Transverse colon (tissue), 4 donors: ENCODE measurements around the gene TTBK1.

Experiments
- EP300 ChIP-seq: sonication (generic); formaldehyde crosslinking; IDR thresholded peaks from one replicate; pipeline ENCODE4 v1.6.1; 2017; ENCODE audit warnings: antibody characterized with exemption, low read depth
- POLR2A ChIP-seq: fragments of 450-650 bp; IDR thresholded peaks from one replicate; pipeline ENCODE4 v1.6.1; 2016; ENCODE audit warnings: antibody characterized with exemption, mild to moderate bottlenecking, moderate library complexity
- POLR2AphosphoS5 ChIP-seq, 3 donors: sonication (generic); formaldehyde crosslinking; IDR thresholded peaks; one replicate each; pipeline ENCODE4 v1.6.1; 2016; ENCODE audit warnings: antibody characterized with exemption in 3 of 3
- TF ChIP-seq, protein P1 (sequence below), 5 experiments: fragments of 200-600 bp in 3 of 5; fragments of 450-650 bp in 2 of 5; sonication (generic) in 3 of 5; IDR thresholded peaks; 1 replicate in 2 of 5; 2 replicates in 3 of 5; pipeline ENCODE4 v1.5.1; 2016 to 2017; ENCODE audit warnings: antibody characterized with exemption in 5 of 5, inconsistent platforms in 3 of 5, mild to moderate bottlenecking in 2 of 5, moderate library complexity in 1 of 5

DNA sequence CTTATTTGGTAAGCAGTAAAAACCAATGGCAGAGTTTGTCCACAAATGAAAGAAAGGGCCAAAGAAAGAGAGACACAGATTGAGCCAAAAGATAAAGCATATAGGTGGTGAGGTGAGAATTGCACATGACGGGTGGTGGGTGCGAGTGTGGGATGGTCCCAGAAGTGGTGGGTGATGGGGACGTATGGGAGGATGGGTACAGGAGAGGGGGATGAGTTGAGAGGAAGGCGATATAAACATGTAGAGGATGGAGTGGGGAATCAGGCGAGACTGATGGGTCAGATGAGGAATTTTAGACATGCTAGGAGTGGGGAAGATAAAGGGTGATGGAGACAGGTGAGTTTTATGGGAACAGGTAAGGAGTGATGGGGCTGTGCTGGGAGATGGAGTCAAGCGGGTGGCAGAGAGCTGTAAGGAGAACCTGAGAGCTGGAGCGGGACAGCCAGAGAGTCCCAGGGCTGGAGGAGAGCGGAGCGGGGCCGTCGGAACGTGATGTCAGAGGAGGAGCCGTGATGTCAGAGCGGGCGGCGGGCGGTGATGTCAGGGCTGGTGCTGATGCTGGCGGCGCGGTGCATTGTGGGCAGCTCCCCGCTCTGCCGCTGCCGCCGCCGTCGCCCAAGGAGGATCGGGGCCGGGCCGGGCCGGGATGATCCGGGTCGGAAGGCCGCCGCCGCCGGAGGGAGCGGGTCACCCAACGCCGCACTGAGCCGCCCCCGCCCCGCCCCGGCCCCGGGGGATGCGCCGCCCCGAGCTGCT is at the start of gene TTBK1:
- TF ChIP-seq, protein P1, sequence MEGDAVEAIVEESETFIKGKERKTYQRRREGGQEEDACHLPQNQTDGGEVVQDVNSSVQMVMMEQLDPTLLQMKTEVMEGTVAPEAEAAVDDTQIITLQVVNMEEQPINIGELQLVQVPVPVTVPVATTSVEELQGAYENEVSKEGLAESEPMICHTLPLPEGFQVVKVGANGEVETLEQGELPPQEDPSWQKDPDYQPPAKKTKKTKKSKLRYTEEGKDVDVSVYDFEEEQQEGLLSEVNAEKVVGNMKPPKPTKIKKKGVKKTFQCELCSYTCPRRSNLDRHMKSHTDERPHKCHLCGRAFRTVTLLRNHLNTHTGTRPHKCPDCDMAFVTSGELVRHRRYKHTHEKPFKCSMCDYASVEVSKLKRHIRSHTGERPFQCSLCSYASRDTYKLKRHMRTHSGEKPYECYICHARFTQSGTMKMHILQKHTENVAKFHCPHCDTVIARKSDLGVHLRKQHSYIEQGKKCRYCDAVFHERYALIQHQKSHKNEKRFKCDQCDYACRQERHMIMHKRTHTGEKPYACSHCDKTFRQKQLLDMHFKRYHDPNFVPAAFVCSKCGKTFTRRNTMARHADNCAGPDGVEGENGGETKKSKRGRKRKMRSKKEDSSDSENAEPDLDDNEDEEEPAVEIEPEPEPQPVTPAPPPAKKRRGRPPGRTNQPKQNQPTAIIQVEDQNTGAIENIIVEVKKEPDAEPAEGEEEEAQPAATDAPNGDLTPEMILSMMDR (IDR thresholded peaks at IDR 0.05), result no peak
- TF ChIP-seq POLR2A, result no peak
- TF ChIP-seq POLR2AphosphoS5 (IDR thresholded peaks at IDR 0.05), result no peak
- TF ChIP-seq EP300, result no peak
